H9 (cell line): ENCODE measurements around the gene PHACTR1. TPM values are rescaled to one million over a fixed set of nuclear protein-coding genes. Genes with fewer than 3 reads are reported as not detected.

Source experiments
- DNase-seq: peaks from one replicate; pipeline ENCODE4 v3.0.0-alpha.2; 2017
- H2AFZ ChIP-seq: one replicate; pipeline ENCODE4 v1.6.1; 2013; ENCODE audit warnings: mild to moderate bottlenecking, low read length, control low read depth, moderate library complexity
- H2AK5ac ChIP-seq: 2 replicates; pipeline ENCODE4 v1.6.1; 2013; ENCODE audit warnings: low read length, control low read depth, mixed read lengths; ENCODE audit not compliant: insufficient read length
- H2BK120ac ChIP-seq: one replicate; pipeline ENCODE4 v1.6.1; 2013; ENCODE audit warnings: low read depth, mild to moderate bottlenecking, low read length, control low read depth, inconsistent platforms; ENCODE audit not compliant: poor library complexity, severe bottlenecking
- H2BK12ac ChIP-seq: 2 replicates; pipeline ENCODE4 v1.6.1; 2013; ENCODE audit warnings: low read length, control low read depth, mixed read lengths, low read depth; ENCODE audit not compliant: insufficient read length
- H2BK15ac ChIP-seq: 2 replicates; pipeline ENCODE4 v1.6.1; 2013; ENCODE audit warnings: low read depth, low read length, control low read depth
- H2BK20ac ChIP-seq: one replicate; pipeline ENCODE4 v1.6.1; 2013; ENCODE audit warnings: low read depth, mild to moderate bottlenecking, low read length, control low read depth, inconsistent platforms; ENCODE audit not compliant: poor library complexity, severe bottlenecking
- H2BK5ac ChIP-seq: 2 replicates; pipeline ENCODE4 v1.6.1; 2013; ENCODE audit warnings: low read length, control low read depth, mixed read lengths; ENCODE audit not compliant: insufficient read length
- H3K14ac ChIP-seq: 2 replicates; pipeline ENCODE4 v1.6.1; 2013; ENCODE audit warnings: low read length, control low read depth; ENCODE audit not compliant: insufficient read depth
- H3K18ac ChIP-seq: 2 replicates; pipeline ENCODE4 v1.6.1; 2013; ENCODE audit warnings: low read depth, mild to moderate bottlenecking, mixed read lengths, low read length, control low read depth; ENCODE audit not compliant: insufficient read length
- H3K23ac ChIP-seq: 2 replicates; pipeline ENCODE4 v1.6.1; 2013; ENCODE audit warnings: low read length, control low read depth, mixed read lengths, low read depth; ENCODE audit not compliant: insufficient read length
- H3K23me2 ChIP-seq: 2 replicates; pipeline ENCODE4 v1.6.1; 2013; ENCODE audit warnings: low read depth, mild to moderate bottlenecking, mixed read lengths, low read length, control low read depth; ENCODE audit not compliant: insufficient read length, poor library complexity, severe bottlenecking
- H3K27ac ChIP-seq: 2 replicates; pipeline ENCODE4 v1.5.1; 2013; ENCODE audit warnings: low read length, control low read depth, mixed read lengths, low read depth; ENCODE audit not compliant: insufficient read length
- H3K27me3 ChIP-seq: 2 replicates; pipeline ENCODE4 v1.6.1; 2013; ENCODE audit warnings: low read length, control low read depth, inconsistent platforms; ENCODE audit not compliant: insufficient read depth
- H3K4ac ChIP-seq: 2 replicates; pipeline ENCODE4 v1.6.1; 2013; ENCODE audit warnings: low read depth, mild to moderate bottlenecking, control low read depth, inconsistent platforms, low read length, moderate library complexity
- H3K4me1 ChIP-seq: 2 replicates; pipeline ENCODE4 v1.6.1; 2013; ENCODE audit warnings: low read length, control low read depth, inconsistent platforms; ENCODE audit not compliant: insufficient read depth
- H3K4me2 ChIP-seq: 2 replicates; pipeline ENCODE4 v1.6.1; 2013; ENCODE audit warnings: low read length, control low read depth, mixed read lengths; ENCODE audit not compliant: insufficient read length, insufficient read depth
- H3K56ac ChIP-seq: 2 replicates; pipeline ENCODE4 v1.6.1; 2013; ENCODE audit warnings: low read depth, mild to moderate bottlenecking, mixed read lengths, low read length, control low read depth; ENCODE audit not compliant: insufficient read length
- H3K79me1 ChIP-seq: 2 replicates; pipeline ENCODE4 v1.6.1; 2013; ENCODE audit warnings: low read depth, mild to moderate bottlenecking, moderate library complexity, low read length, control low read depth, inconsistent platforms; ENCODE audit not compliant: insufficient read depth, poor library complexity, severe bottlenecking
- H3K79me2 ChIP-seq: 2 replicates; pipeline ENCODE4 v1.6.1; 2013; ENCODE audit warnings: low read length, control low read depth, inconsistent platforms; ENCODE audit not compliant: insufficient read depth
- H3K9ac ChIP-seq: 2 replicates; pipeline ENCODE4 v1.6.1; 2013; ENCODE audit warnings: low read length, control low read depth, mixed read lengths; ENCODE audit not compliant: insufficient read length; ENCODE audit errors: extremely low read depth
- H3K9me3 ChIP-seq: one replicate; pipeline ENCODE4 v1.6.1; 2013; ENCODE audit warnings: low read depth, low read length, inconsistent platforms; ENCODE audit not compliant: control insufficient read depth
- H3T11ph ChIP-seq: one replicate; pipeline ENCODE4 v1.6.1; 2013; ENCODE audit warnings: mild to moderate bottlenecking, low read length, control low read depth, inconsistent platforms
- H4K20me1 ChIP-seq: one replicate; pipeline ENCODE4 v1.6.1; 2013; ENCODE audit not compliant: control insufficient read depth, insufficient read length, insufficient read depth
- H4K5ac ChIP-seq: 2 replicates; pipeline ENCODE4 v1.6.1; 2013; ENCODE audit warnings: low read depth, mild to moderate bottlenecking, mixed read lengths, low read length, control low read depth; ENCODE audit not compliant: insufficient read length
- H4K8ac ChIP-seq: replicated peaks from 2 replicates; pipeline ENCODE4 v1.6.1; 2013; ENCODE audit warnings: low read length, control low read depth, mixed read lengths, low read depth; ENCODE audit not compliant: insufficient read length
- H4K91ac ChIP-seq: 2 replicates; pipeline ENCODE4 v1.6.1; 2013; ENCODE audit warnings: low read depth, mild to moderate bottlenecking, moderate library complexity, mixed read lengths, low read length, control low read depth; ENCODE audit not compliant: insufficient read length
- H3K27ac Mint-ChIP-seq, 3 experiments: 2 replicates in 2 of 3; 3 replicates in 1 of 3; pipeline ENCODE4 v1.8.0; 2020 to 2021; ENCODE audit warnings: mixed read lengths in 3 of 3, mild to moderate bottlenecking in 1 of 3, moderate library complexity in 1 of 3
- H3K27me3 Mint-ChIP-seq: 2 replicates; pipeline ENCODE4 v1.8.0; 2021; ENCODE audit warnings: low read depth, mild to moderate bottlenecking, moderate library complexity, mixed read lengths
- H3K36me3 Mint-ChIP-seq, 3 experiments: 2 replicates in 2 of 3; 3 replicates in 1 of 3; pipeline ENCODE4 v1.8.0; 2020 to 2021; ENCODE audit warnings: low read depth in 3 of 3, mixed read lengths in 3 of 3; ENCODE audit not compliant: insufficient read depth in 1 of 3
- H3K4me1 Mint-ChIP-seq, 2 experiments: 2 replicates each; pipeline ENCODE4 v1.8.0; 2020; ENCODE audit warnings: mixed read lengths in 2 of 2
- H3K4me3 Mint-ChIP-seq, 2 experiments: 2 replicates in 1 of 2; 3 replicates in 1 of 2; pipeline ENCODE4 v1.8.0; 2020 to 2021; ENCODE audit warnings: mild to moderate bottlenecking in 2 of 2, mixed read lengths in 2 of 2, moderate library complexity in 1 of 2
- H3K9me3 Mint-ChIP-seq, 2 experiments: 2 replicates in 1 of 2; 3 replicates in 1 of 2; pipeline ENCODE4 v1.8.0; 2020; ENCODE audit warnings: mild to moderate bottlenecking in 2 of 2, mixed read lengths in 2 of 2, moderate library complexity in 1 of 2
- WGBS: extraction: QIAGEN DNeasy Blood & Tissue Kit; methylation state at CpG from one replicate; pipeline ENCODE4 v1.1.7; 2013; ENCODE audit warnings: missing lambda C conversion rate, low lambda C conversion rate, mixed read lengths; ENCODE audit not compliant: insufficient read length; ENCODE audit errors: extremely low coverage; 5-methylcytosine and 5-hydroxymethylcytosine counted together
- total RNA-seq: library from RNA; stranded (reverse); gene quantifications from 2 replicates; pipeline ENCODE4 v1.2.1, GENCODE V29; 2021
- TF ChIP-seq, protein P1 (sequence below): fragments of 200-600 bp; sonication (generic); conservative IDR thresholded peaks from 3 replicates; pipeline ENCODE4 v1.8.0; 2021; ENCODE audit warnings: antibody characterized with exemption, mild to moderate bottlenecking

Gene PHACTR1
- total RNA-seq, 1 experiment from 2014 or later: 15.9 TPM

DNA sequence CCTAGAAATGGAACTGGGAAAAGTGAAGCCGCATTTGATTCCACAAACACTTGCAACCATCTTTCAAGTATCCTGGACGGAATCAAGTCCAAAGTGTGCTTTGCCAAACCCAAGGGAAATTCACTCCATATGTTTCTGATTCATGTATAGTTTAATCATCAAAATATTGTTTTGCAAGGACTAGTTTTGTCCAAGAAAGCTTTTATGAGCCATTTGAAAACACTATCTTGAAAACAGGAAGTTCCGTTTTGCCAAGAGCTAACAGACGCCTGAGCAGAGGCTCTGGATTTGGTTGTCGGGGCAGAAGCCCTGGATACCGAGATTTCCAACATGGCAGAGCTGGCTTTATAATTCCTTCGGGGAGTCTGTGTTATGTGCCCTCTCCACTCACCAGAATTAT lies 251.1 kb downstream of the PHACTR1 start:
- no peaks in the 10 kb centered on the region for H3K36me3 Mint-ChIP-seq
- no peak overlapping the region for H3K27ac ChIP-seq

More for the DNA sequence above, 251.1 kb downstream of the PHACTR1 start:
- no peak overlapping the region for H3K9ac ChIP-seq
- H4K20me1 ChIP-seq: no peaks in the 10 kb centered on the region
- no peak overlapping the region for H3K23ac ChIP-seq
- H3K79me1 ChIP-seq: no peaks in the 10 kb centered on the region
- no peaks in the 10 kb centered on the region for H3K23me2 ChIP-seq
- no peak overlapping the region for H3K56ac ChIP-seq
- no peak overlapping the region for H2BK20ac ChIP-seq
- no peaks in the 10 kb centered on the region for H3K9me3 Mint-ChIP-seq
- no peak overlapping the region for H3T11ph ChIP-seq
- no peak overlapping the region for H2BK5ac ChIP-seq
- no peaks in the 10 kb centered on the region for H3K9me3 ChIP-seq
- no CpG with 5 or more reads among the region's 7 CpGs for WGBS
- no peak overlapping the region for H4K5ac ChIP-seq
- no peak overlapping the region for H2BK120ac ChIP-seq
- no peak overlapping the region for H3K18ac ChIP-seq
- no peak overlapping the region for H3K4me2 ChIP-seq
- H3K4ac ChIP-seq: no peak overlapping the region
- no peaks in the 10 kb centered on the region for H3K27me3 ChIP-seq
- H3K27ac Mint-ChIP-seq: no peak overlapping the region
- no peak overlapping the region for H2BK12ac ChIP-seq
- no peaks in the 10 kb centered on the region; the same call in 1 of the 2 replicates for H3K4me1 ChIP-seq
- no peak overlapping the region for H3K4me3 Mint-ChIP-seq
- no peak overlapping the region for H4K91ac ChIP-seq
- H2AFZ ChIP-seq: no peak overlapping the region
- H2BK15ac ChIP-seq: no peak overlapping the region
- TF ChIP-seq, protein P1, sequence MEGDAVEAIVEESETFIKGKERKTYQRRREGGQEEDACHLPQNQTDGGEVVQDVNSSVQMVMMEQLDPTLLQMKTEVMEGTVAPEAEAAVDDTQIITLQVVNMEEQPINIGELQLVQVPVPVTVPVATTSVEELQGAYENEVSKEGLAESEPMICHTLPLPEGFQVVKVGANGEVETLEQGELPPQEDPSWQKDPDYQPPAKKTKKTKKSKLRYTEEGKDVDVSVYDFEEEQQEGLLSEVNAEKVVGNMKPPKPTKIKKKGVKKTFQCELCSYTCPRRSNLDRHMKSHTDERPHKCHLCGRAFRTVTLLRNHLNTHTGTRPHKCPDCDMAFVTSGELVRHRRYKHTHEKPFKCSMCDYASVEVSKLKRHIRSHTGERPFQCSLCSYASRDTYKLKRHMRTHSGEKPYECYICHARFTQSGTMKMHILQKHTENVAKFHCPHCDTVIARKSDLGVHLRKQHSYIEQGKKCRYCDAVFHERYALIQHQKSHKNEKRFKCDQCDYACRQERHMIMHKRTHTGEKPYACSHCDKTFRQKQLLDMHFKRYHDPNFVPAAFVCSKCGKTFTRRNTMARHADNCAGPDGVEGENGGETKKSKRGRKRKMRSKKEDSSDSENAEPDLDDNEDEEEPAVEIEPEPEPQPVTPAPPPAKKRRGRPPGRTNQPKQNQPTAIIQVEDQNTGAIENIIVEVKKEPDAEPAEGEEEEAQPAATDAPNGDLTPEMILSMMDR: no peak
- H4K8ac ChIP-seq: no peak overlapping the region
- no peak overlapping the region for H2AK5ac ChIP-seq
- DNase-seq: no peak
- no peak overlapping the region for H3K14ac ChIP-seq
- no peaks in the 10 kb centered on the region for H3K79me2 ChIP-seq
- peaks cover 17% of the 10 kb centered on the region for H3K27me3 Mint-ChIP-seq
- H3K4me1 Mint-ChIP-seq: peaks cover 3 to 6% of the 10 kb centered on the region in 2 experiments
